Natural killer cell (primary cell): ENCODE measurements around the gene KRT28. TPM values are rescaled to one million over a fixed set of nuclear protein-coding genes. Genes with fewer than 3 reads are reported as not detected.

Experiments
- ATAC-seq, 3 donors: fragments of 150-1000 bp in 2 of 3; fragments of 200-7000 bp in 1 of 3; cut with Tn5 transposase; 1 replicate in 1 of 3; 2 replicates in 2 of 3; pipeline ENCODE4 v1.10.0; 2021; ENCODE audit warnings: mild to moderate bottlenecking in 2 of 3, moderate library complexity in 2 of 3
- DNase-seq, 2 donors: peaks; one replicate each; pipeline versions ENCODE4 v3.0.0 to v3.0.0-alpha.2; 2013 to 2021; ENCODE audit warnings: mixed read lengths in 1 of 2
- H3K27ac ChIP-seq: one replicate; pipeline ENCODE4 v1.5.1; 2013; ENCODE audit warnings: mild to moderate bottlenecking, low read length
- H3K27me3 ChIP-seq: one replicate; pipeline ENCODE4 v1.6.1; 2013; ENCODE audit warnings: low read length; ENCODE audit not compliant: control insufficient read depth, insufficient read depth
- H3K36me3 ChIP-seq: one replicate; pipeline ENCODE4 v1.6.1; 2013; ENCODE audit warnings: low read length; ENCODE audit not compliant: control insufficient read depth, insufficient read depth
- H3K4me1 ChIP-seq: one replicate; pipeline ENCODE4 v1.6.1; 2013; ENCODE audit warnings: low read length; ENCODE audit not compliant: control insufficient read depth, insufficient read depth
- H3K4me3 ChIP-seq: one replicate; pipeline ENCODE4 v1.5.1; 2013; ENCODE audit warnings: low read length
- H3K9me3 ChIP-seq: one replicate; pipeline ENCODE4 v1.6.1; 2013; ENCODE audit warnings: low read length; ENCODE audit not compliant: control insufficient read depth, insufficient read depth
- H3K27ac Mint-ChIP-seq, 2 donors: one replicate each; pipeline ENCODE4 v1.8.0; 2022; ENCODE audit warnings: mild to moderate bottlenecking in 2 of 2, mixed read lengths in 2 of 2, moderate library complexity in 1 of 2
- H3K27me3 Mint-ChIP-seq, 2 donors: one replicate each; pipeline ENCODE4 v1.8.0; 2022; ENCODE audit warnings: low read depth in 2 of 2, mixed read lengths in 2 of 2
- H3K36me3 Mint-ChIP-seq: one replicate; pipeline ENCODE4 v1.8.0; 2022; ENCODE audit warnings: mixed read lengths
- H3K4me1 Mint-ChIP-seq, 2 donors: one replicate each; pipeline ENCODE4 v1.8.0; 2022; ENCODE audit warnings: mixed read lengths in 2 of 2
- H3K4me3 Mint-ChIP-seq: one replicate; pipeline ENCODE4 v1.8.0; 2022; ENCODE audit warnings: mild to moderate bottlenecking, moderate library complexity, mixed read lengths
- H3K9me3 Mint-ChIP-seq, 2 donors: one replicate each; pipeline ENCODE4 v1.8.0; 2022; ENCODE audit warnings: mixed read lengths in 2 of 2
- CTCF ChIP-seq: fragments of 200-600 bp; IDR thresholded peaks from one replicate; pipeline ENCODE4 v1.8.0; 2022; ENCODE audit warnings: antibody characterized with exemption
- WGBS: methylation state at CpG from one replicate; pipeline ENCODE4 v1.1.7; 2013; ENCODE audit warnings: missing lambda C conversion rate; ENCODE audit not compliant: insufficient coverage; 5-methylcytosine and 5-hydroxymethylcytosine counted together
- intact Hi-C: fragments of 100-400 bp; cut with micrococcal nuclease; formaldehyde crosslinking; loops from one replicate; pipeline ENCODE4 v1.14.2; 2022
- total RNA-seq, 4 donors: library from RNA; stranded (reverse); fragments of 120-200 nt in 1 of 4; gene quantifications; one replicate each; pipeline versions ENCODE4 v1.2.3 to v1.2.4, GENCODE V29; 2013 to 2022

KRT28 gene
- total RNA-seq, 3 donors from 2014 or later (not counting 1 experiment from before 2014, with no cell fraction given): not detected

GRCh38 chr17:40830085-40830776 lies 30.5 kb upstream of the KRT28 start:
- H3K4me1 Mint-ChIP-seq: no peaks in the 10 kb centered on the region
- no peak for TF ChIP-seq CTCF
- Histone ChIP-seq H3K27me3 (peaks cover 5% of the 10 kb centered on the region), H3K4me1 (no peaks in the 10 kb centered on the region), H3K4me3 (no peak overlapping the region), H3K9me3 (no peaks in the 10 kb centered on the region), H3K36me3 (no peaks in the 10 kb centered on the region), H3K27ac (no peak overlapping the region)
- intact Hi-C loops: no loop called here
- DNase-seq: no peak
- ATAC-seq: no peak
- no peak overlapping the region for H3K27ac Mint-ChIP-seq
- no peak overlapping the region for H3K4me3 Mint-ChIP-seq
- H3K36me3 Mint-ChIP-seq: no peaks in the 10 kb centered on the region
- peaks cover 0 to 2% of the 10 kb centered on the region in 2 donors for H3K9me3 Mint-ChIP-seq
- 100% methylated on average over 1 of the region's 2 CpGs for WGBS
- H3K27me3 Mint-ChIP-seq: peaks cover 15 to 40% of the 10 kb centered on the region in 2 donors

- intact Hi-C loops: no loop called here
- H3K9me3 ChIP-seq: no peaks in the 10 kb centered on the region
- ATAC-seq (no peak), DNase-seq (no peak)
- peaks cover 0 to 2% of the 10 kb centered on the region in 2 donors for H3K9me3 Mint-ChIP-seq
- H3K4me1 ChIP-seq: no peaks in the 10 kb centered on the region
- no peaks in the 10 kb centered on the region for H3K36me3 ChIP-seq
- no peak overlapping the region for H3K4me3 Mint-ChIP-seq
- peaks cover 5% of the 10 kb centered on the region for H3K27me3 ChIP-seq
- H3K27ac ChIP-seq: no peak overlapping the region
- H3K4me3 ChIP-seq: no peak overlapping the region
- TF ChIP-seq CTCF: no peak
- WGBS: 97% methylated on average over 3 of the region's 4 CpGs
- no peaks in the 10 kb centered on the region for H3K36me3 Mint-ChIP-seq
- H3K27me3 Mint-ChIP-seq: peaks cover 19 to 55% of the 10 kb centered on the region in 2 donors
- H3K27ac Mint-ChIP-seq: no peak overlapping the region
- H3K4me1 Mint-ChIP-seq: peaks cover 0 to 4% of the 10 kb centered on the region in 2 donors
Measured at GRCh38 chr17:40828454-40829044, 28.8 kb upstream of the KRT28 start.

GRCh38 chr17:40827746-40828453 lies 28.1 kb upstream of the KRT28 start:
- Mint-ChIP-seq H3K4me3 (no peak overlapping the region), H3K9me3 (peaks cover 0 to 2% of the 10 kb centered on the region in 2 donors), H3K27ac (no peak overlapping the region), H3K36me3 (no peaks in the 10 kb centered on the region), H3K27me3 (peaks cover 19 to 56% of the 10 kb centered on the region in 2 donors), H3K4me1 (peaks cover 0 to 4% of the 10 kb centered on the region in 2 donors)
- Histone ChIP-seq H3K27me3 (peaks cover 5% of the 10 kb centered on the region), H3K4me3 (no peak overlapping the region), H3K4me1 (no peaks in the 10 kb centered on the region), H3K9me3 (no peaks in the 10 kb centered on the region), H3K27ac (no peak overlapping the region), H3K36me3 (no peaks in the 10 kb centered on the region)
- no peak for ATAC-seq
- 54% methylated on average over 3 of the region's 7 CpGs for WGBS
- TF ChIP-seq CTCF: no peak
- intact Hi-C loops: no loop called here
- DNase-seq: no peak
